ENCODE data around the gene KRT39.

DNA sequence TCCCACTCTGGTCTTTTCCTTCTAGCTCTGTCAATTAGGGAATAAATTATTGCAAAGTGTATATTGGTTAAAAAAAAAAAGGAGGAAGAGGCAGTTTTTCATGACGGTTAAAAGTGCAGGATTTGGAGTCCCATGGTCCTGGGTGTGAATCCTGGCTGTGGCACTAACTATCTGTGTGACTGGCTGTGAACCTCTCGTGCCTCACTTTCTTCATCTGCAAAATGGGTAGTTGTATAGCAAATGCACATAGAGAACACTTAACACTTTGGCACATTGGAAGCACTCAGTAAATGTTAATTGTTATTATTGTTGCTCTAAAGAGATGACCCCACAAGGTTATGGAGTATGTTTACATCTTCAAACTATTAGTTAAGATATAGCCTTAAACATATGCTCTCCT lies 18.8 kb downstream of the KRT39 start:
- TF ChIP-seq CTCF (conservative IDR thresholded peaks at IDR 0.05; ENCODE audit: low read depth, low read length) (no peak), EZH2 (IDR thresholded peaks at IDR 0.05; ENCODE audit: low read length, unreplicated experiment) (no peak)
